SJCRH30 (cell line): ENCODE results near the gene ACY1. TPM values are rescaled to one million over a fixed set of nuclear protein-coding genes. Genes with fewer than 3 reads are reported as not detected.
"Not testable (repeated sequence)": the region's sequence is repeated elsewhere in the genome, so short reads cannot be mapped to it uniquely, and the experiment has no call there.

Source experiments
- DNase-seq, 2 experiments: peaks; one replicate each; pipeline ENCODE4 v3.0.0-alpha.2; 2015 to 2020
- H3K27ac ChIP-seq: fragments of 250-450 bp; sonication (Bioruptor Pico); 2 replicates; pipeline ENCODE4 v1.5.1; 2020; ENCODE audit warnings: mild to moderate bottlenecking, moderate library complexity
- H3K27me3 ChIP-seq: fragments of 250-450 bp; sonication (Bioruptor Pico); 2 replicates; pipeline ENCODE4 v1.5.1; 2020; ENCODE audit warnings: mild to moderate bottlenecking, moderate library complexity
- H3K36me3 ChIP-seq: fragments of 250-450 bp; sonication (Bioruptor Pico); 2 replicates; pipeline ENCODE4 v1.5.1; 2020; ENCODE audit warnings: mild to moderate bottlenecking, moderate library complexity
- H3K4me1 ChIP-seq: fragments of 250-450 bp; sonication (Bioruptor Pico); 2 replicates; pipeline ENCODE4 v1.5.1; 2020; ENCODE audit warnings: mild to moderate bottlenecking, moderate library complexity
- H3K4me3 ChIP-seq: fragments of 250-450 bp; sonication (Bioruptor Pico); 2 replicates; pipeline ENCODE4 v1.5.1; 2020; ENCODE audit warnings: mild to moderate bottlenecking, moderate library complexity
- H3K9me3 ChIP-seq: fragments of 250-450 bp; sonication (Bioruptor Pico); replicated peaks from 2 replicates; pipeline ENCODE4 v1.5.1; 2020; ENCODE audit warnings: mild to moderate bottlenecking, moderate library complexity
- total RNA-seq: library from RNA; depleted of rRNA; stranded (reverse); fragments of >200 nt; shearing (Covaris generic); gene quantifications from 2 replicates; pipeline ENCODE4 v1.2.3, GENCODE V29; 2014

Gene ACY1
- total RNA-seq, 1 experiment from 2014 or later = 26.2 TPM

DNA sequence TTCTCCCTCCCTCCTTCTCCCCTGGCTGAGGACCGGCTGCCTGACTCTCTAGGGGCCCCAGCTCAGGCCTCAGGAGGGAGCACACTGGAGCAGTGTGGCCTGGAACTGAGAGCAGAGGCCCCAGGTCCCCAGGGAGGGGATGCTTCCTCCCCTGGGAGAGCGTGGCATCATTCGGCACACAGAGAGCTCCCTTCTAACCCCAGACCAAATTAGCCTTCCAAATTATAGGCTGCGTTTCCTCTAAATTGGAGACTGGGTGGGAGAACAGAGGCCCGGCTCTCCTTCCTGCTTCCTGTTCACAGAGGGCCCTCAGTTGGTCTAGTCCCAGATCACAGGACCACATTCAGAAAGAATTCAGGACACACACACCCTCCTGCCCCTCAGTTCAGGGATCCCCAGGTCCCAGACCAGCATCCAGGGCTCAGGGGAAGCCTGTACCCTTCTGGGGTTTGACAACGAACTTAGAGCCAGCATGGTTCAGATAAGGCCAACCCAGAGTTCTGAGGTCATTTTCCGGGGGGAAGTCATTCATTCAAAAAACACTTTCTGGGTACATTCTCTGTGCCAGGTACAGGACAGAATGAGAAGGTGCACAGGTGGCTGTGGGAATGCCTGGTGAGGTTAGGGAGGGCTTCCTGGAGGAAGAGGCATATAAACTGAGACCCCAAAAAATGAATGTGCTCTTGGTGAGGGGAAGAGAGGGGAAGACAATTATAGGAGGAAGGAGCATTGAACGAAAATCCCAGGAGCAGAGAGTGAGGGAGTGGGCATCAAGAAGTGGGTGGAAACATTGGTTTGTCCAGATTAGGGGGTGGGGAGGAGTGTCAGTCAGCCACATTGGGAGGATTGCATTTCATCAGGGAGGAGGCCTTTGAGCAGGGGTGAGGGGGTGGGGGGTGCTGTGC, 40.8 kb downstream of the ACY1 start:
- Histone ChIP-seq H3K27ac (no peak overlapping the region), H3K4me1 (peaks cover 33% of the 10 kb centered on the region), H3K4me3 (no peak overlapping the region), H3K36me3 (no peaks in the 10 kb centered on the region), H3K9me3 (no peaks in the 10 kb centered on the region), H3K27me3 (no peaks in the 10 kb centered on the region)
- no peak for DNase-seq

- Histone ChIP-seq H3K4me3 (no peak overlapping the region), H3K9me3 (no peaks in the 10 kb centered on the region), H3K36me3 (no peaks in the 10 kb centered on the region), H3K27ac (no peak overlapping the region), H3K4me1 (peaks cover 33% of the 10 kb centered on the region), H3K27me3 (no peaks in the 10 kb centered on the region)
- no peak for DNase-seq
Observed at GRCh38 chr3:52024765-52025452, 41.6 kb downstream of the ACY1 start.

GRCh38 chr3:52025453-52025852, 42.1 kb downstream of the ACY1 start:
- DNase-seq = no peak
- Histone ChIP-seq H3K27me3 (no peaks in the 10 kb centered on the region), H3K4me1 (peaks cover 33% of the 10 kb centered on the region), H3K36me3 (no peaks in the 10 kb centered on the region), H3K4me3 (no peak overlapping the region), H3K9me3 (no peaks in the 10 kb centered on the region), H3K27ac (no peak overlapping the region)

DNA sequence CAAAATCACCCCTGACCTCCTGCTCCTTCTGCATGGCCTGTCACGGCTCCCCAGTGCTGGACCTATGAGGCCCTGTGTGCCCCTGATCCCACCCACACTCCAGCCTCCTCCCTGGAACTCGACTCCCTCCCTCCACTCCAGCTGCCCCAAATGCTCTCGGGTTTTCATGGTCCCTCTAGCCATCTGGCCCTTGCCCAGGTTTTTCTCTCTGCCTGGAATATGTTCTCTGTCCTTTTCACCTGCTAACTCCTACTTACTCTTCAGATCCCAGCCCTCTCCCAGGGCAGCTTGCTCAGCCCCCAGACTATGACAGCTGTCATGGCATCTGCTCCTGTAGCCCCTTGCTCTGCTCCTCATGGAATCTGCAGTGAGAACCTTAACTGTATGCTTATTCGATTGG, 42.7 kb downstream of the ACY1 start:
- no peak overlapping the region for H3K27ac ChIP-seq
- no peaks in the 10 kb centered on the region for H3K9me3 ChIP-seq
- DNase-seq = peak; percentile 64 to 84
- no peaks in the 10 kb centered on the region for H3K36me3 ChIP-seq
- H3K4me1 ChIP-seq = peaks cover 33% of the 10 kb centered on the region
- no peaks in the 10 kb centered on the region for H3K27me3 ChIP-seq
- no peak overlapping the region for H3K4me3 ChIP-seq

- H3K9me3 ChIP-seq = no peaks in the 10 kb centered on the region
- H3K4me1 ChIP-seq = peaks cover 13% of the 10 kb centered on the region
- no peak for DNase-seq
- no peak overlapping the region for H3K27ac ChIP-seq
- no peak overlapping the region for H3K4me3 ChIP-seq
- no peaks in the 10 kb centered on the region for H3K36me3 ChIP-seq
- no peaks in the 10 kb centered on the region for H3K27me3 ChIP-seq
Observed at GRCh38 chr3:52028572-52028971, 45.2 kb downstream of the ACY1 start.

- Histone ChIP-seq H3K36me3 (no peaks in the 10 kb centered on the region), H3K9me3 (no peaks in the 10 kb centered on the region), H3K27me3 (no peaks in the 10 kb centered on the region), H3K27ac (no peak overlapping the region), H3K4me1 (peaks cover 13% of the 10 kb centered on the region), H3K4me3 (no peak overlapping the region)
- no peak for DNase-seq
Observed at GRCh38 chr3:52029053-52029452, 45.7 kb downstream of the ACY1 start.

DNA sequence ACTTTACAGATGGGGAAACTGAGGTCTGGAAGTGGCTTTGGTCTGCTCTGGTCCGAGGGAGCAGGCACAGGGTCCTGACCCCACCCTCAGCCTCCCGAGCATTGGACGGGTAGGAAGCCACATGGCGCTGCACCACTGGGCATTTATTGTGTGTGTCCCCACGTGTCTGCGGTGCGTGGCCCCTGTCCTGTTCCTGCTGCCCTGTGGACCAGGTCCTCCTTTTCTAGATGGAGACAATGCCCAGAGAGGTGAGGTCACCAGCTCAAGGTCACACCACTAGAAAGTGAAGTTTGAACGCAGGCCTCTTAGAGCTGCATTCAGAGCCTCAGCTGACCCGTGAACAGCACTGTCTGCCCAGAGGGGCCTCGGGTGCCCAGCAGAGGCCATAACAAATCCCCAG, 46.2 kb downstream of the ACY1 start:
- no peak overlapping the region for H3K4me3 ChIP-seq
- H3K27me3 ChIP-seq = no peaks in the 10 kb centered on the region
- no peak overlapping the region for H3K27ac ChIP-seq
- DNase-seq = no peak
- no peaks in the 10 kb centered on the region for H3K9me3 ChIP-seq
- H3K36me3 ChIP-seq = no peaks in the 10 kb centered on the region
- peaks cover 13% of the 10 kb centered on the region for H3K4me1 ChIP-seq

GRCh38 chr3:52030714-52031310, 47.5 kb downstream of the ACY1 start:
- H3K4me1 ChIP-seq = peaks cover 7% of the 10 kb centered on the region
- H3K27ac ChIP-seq = no peak overlapping the region
- no peaks in the 10 kb centered on the region for H3K27me3 ChIP-seq
- H3K4me3 ChIP-seq = no peak overlapping the region
- no peaks in the 10 kb centered on the region for H3K36me3 ChIP-seq
- H3K9me3 ChIP-seq = no peaks in the 10 kb centered on the region
- no peak for DNase-seq

GRCh38 chr3:52031896-52032295, 48.6 kb downstream of the ACY1 start:
- Histone ChIP-seq H3K4me3 (no peak overlapping the region), H3K27me3 (no peaks in the 10 kb centered on the region), H3K9me3 (no peaks in the 10 kb centered on the region), H3K4me1 (no peaks in the 10 kb centered on the region), H3K27ac (no peak overlapping the region), H3K36me3 (no peaks in the 10 kb centered on the region)
- DNase-seq = no peak

DNA sequence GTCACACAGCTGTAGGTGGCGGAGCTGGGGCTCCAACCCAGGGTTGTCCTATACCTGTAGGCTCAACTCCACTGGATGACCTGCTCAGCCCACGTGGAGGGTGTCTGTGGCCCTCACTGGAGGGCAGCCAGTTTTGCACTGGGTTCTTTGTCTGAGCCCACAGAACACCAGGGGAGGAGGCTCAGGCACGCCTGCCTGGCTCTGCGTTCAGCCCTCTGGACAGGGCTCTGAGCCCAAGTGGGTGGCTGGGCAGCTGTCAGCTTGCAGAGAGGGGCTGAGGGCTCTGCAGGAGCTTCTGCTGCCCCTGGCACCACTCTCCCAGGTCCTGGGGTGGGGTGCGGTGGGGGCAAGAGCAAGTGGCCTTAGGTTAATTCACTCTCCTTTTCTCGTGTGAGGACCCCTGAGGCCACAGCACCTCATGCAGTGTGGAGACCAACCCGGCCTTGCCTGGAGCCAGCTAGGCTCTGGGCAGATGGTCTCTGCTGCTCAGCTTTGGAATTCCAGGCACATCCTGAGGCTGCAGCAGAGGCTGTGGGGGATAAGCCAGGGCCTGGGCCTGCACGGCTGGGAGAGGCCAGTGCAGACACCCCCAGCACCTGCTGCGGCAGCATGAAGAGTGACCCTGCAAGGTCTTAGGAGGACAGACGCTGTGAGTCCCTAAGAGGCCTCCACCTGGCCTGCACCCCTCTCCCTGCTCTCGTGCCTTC, 49.5 kb downstream of the ACY1 start:
- no peak overlapping the region for H3K27ac ChIP-seq
- no peak for DNase-seq
- no peak overlapping the region for H3K4me3 ChIP-seq
- H3K27me3 ChIP-seq = no peaks in the 10 kb centered on the region
- no peaks in the 10 kb centered on the region for H3K9me3 ChIP-seq
- no peaks in the 10 kb centered on the region for H3K36me3 ChIP-seq
- H3K4me1 ChIP-seq = peaks cover 6% of the 10 kb centered on the region; the same call in 1 of the 2 replicates

DNA sequence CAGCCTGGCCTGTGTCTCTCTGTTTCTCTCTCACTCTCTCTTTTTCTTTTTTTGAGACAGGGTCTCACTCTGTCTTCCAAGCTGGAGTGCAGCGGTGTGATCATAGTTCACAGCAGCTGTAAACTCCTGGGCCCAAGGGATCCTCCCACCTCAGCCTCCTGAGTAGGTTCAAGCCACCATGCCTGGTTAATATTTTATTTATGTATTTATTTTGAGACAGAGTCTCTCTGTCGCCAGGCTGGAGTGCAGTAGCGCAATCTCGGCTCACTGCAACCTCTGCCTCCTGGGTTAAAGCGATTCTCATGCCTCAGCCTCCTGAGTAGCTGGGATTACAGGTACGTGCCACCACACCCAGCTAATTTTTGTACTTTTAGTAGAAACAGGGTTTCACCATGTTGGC, 50.4 kb downstream of the ACY1 start:
- H3K27ac ChIP-seq, H3K4me1 ChIP-seq, H3K4me3 ChIP-seq, DNase-seq, H3K36me3 ChIP-seq, H3K27me3 ChIP-seq, H3K9me3 ChIP-seq: not testable (repeated sequence)

DNA sequence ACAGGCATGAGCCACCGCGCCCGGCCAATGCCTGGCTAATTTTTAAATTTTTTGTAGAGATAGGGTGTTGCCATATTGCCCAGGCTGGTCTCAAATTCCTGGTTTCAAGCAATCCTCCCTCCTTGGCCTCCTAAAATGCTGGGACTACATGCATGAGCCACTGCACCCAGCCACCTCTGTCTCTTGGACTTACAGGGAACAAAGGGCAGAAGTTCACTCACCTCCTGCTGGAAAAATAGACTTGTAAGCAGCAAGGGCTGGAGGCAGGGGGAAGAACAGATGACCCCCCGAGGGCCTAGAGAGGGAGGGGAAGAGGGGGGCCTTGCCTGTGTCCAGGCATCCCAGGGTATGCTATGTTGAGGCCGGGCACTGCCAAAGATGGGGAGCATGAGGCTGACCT, 50.9 kb downstream of the ACY1 start:
- Histone ChIP-seq H3K4me1 (peaks cover 7% of the 10 kb centered on the region; the same call in 1 of the 2 replicates), H3K27me3 (no peaks in the 10 kb centered on the region), H3K9me3 (no peaks in the 10 kb centered on the region), H3K36me3 (no peaks in the 10 kb centered on the region), H3K27ac (no peak overlapping the region), H3K4me3 (no peak overlapping the region)
- no peak for DNase-seq

GRCh38 chr3:52034651-52035050, 51.3 kb downstream of the ACY1 start:
- H3K4me3 ChIP-seq = no peak overlapping the region
- H3K36me3 ChIP-seq = no peaks in the 10 kb centered on the region
- no peaks in the 10 kb centered on the region for H3K9me3 ChIP-seq
- peaks cover 10% of the 10 kb centered on the region for H3K4me1 ChIP-seq
- no peak overlapping the region for H3K27ac ChIP-seq
- H3K27me3 ChIP-seq = no peaks in the 10 kb centered on the region
- no peak for DNase-seq

DNA sequence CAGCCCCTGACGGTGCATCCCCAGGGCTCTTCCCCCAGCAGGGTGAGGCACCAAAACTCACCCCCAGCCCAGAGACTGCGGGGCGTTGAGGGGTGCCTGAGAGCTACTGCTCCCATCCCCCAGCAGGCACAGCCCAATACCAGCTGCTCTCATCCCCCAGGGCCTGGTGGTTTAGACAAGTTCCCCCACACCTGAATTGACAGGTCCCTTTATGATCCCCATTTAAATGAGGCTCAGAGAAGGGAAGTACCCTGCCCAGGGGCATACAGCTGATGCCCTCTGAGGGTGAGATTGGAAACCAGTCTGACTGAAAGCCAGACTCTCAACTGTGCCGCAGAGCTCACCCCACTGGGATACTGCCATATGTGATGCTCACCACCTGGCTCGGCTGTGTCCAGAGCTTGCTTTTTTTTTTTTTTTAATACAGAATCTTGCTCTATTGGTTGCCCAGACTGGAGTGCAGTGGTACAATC, 52.9 kb downstream of the ACY1 start:
- Histone ChIP-seq H3K9me3 (no peaks in the 10 kb centered on the region), H3K4me1 (peaks cover 26% of the 10 kb centered on the region), H3K27ac (no peak overlapping the region), H3K27me3 (no peaks in the 10 kb centered on the region), H3K4me3 (no peak overlapping the region), H3K36me3 (no peaks in the 10 kb centered on the region)
- DNase-seq = no peak

DNA sequence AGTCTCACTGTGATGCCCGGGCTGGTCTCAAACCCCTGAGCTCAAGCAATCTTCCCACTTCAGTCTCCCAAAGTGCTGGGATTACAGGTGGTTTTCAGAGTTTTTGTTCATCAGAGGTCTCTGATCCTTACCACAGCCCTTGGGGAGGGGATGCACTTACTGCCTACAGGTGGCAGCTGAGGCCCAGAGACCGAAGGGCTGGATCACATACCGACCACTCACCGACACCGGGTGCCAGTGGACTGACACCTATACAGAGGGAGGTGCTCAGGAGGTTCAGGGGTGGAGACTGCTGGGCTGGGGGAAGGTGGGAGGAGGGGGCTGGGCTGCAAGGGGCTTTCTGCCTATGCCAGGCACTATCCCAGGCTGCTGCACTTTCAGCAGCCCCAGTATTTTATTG, 53.5 kb downstream of the ACY1 start:
- no peak for DNase-seq
- H3K4me1 ChIP-seq = peaks cover 28% of the 10 kb centered on the region
- H3K9me3 ChIP-seq = no peaks in the 10 kb centered on the region
- no peak overlapping the region for H3K27ac ChIP-seq
- no peak overlapping the region for H3K4me3 ChIP-seq
- H3K27me3 ChIP-seq = no peaks in the 10 kb centered on the region
- no peaks in the 10 kb centered on the region for H3K36me3 ChIP-seq
